Measurements from ENCODE around the gene LRP1B.

The LRP1B gene

GRCh38 chr2:141714496-141714895, 416.3 kb downstream of the LRP1B start:
- Histone ChIP-seq H3K79me2 (ENCODE audit: insufficient read depth, low read depth) (no peaks in the 10 kb centered on the region), H3K9ac (no peak overlapping the region), H3K27ac (no peak overlapping the region)

GRCh38 chr2:141711627-141712026, 419.2 kb downstream of the LRP1B start:
- no peak for TF ChIP-seq CTCF (conservative IDR thresholded peaks at IDR 0.05; ENCODE audit: low read depth, low read length)
- H2AFZ ChIP-seq (ENCODE audit: low read depth): no peak overlapping the region

More at GRCh38 chr2:141714496-141714895, 416.3 kb downstream of the LRP1B start:
- Histone ChIP-seq H3K27me3 (ENCODE audit: insufficient read depth, low read depth) (no peaks in the 10 kb centered on the region), H3K4me3 (IDR thresholded peaks at IDR 0.05; ENCODE audit: insufficient read depth, low read depth, low read length) (no peak overlapping the region), H3K4me1 (ENCODE audit: low read depth, poor library complexity, severe bottlenecking) (no peaks in the 10 kb centered on the region), H4K20me1 (ENCODE audit: insufficient read depth) (no peaks in the 10 kb centered on the region), H3K4me2 (no peak overlapping the region), H2AFZ (ENCODE audit: low read depth) (no peak overlapping the region), H3K36me3 (ENCODE audit: insufficient read depth) (no peaks in the 10 kb centered on the region)
- TF ChIP-seq CTCF (conservative IDR thresholded peaks at IDR 0.05; ENCODE audit: low read depth, low read length): no peak

GRCh38 chr2:141710589-141711239, 420.1 kb downstream of the LRP1B start:
- no peaks in the 10 kb centered on the region for H3K79me2 ChIP-seq (ENCODE audit: insufficient read depth, low read depth)
- no peaks in the 10 kb centered on the region for H3K27me3 ChIP-seq (ENCODE audit: insufficient read depth, low read depth)
- H3K4me2 ChIP-seq: no peak overlapping the region
- H2AFZ ChIP-seq (ENCODE audit: low read depth): no peak overlapping the region
- H3K4me1 ChIP-seq (ENCODE audit: low read depth, poor library complexity, severe bottlenecking): no peaks in the 10 kb centered on the region
- no peaks in the 10 kb centered on the region for H3K36me3 ChIP-seq (ENCODE audit: insufficient read depth)
- H4K20me1 ChIP-seq (ENCODE audit: insufficient read depth): no peaks in the 10 kb centered on the region
- H3K9ac ChIP-seq: no peak overlapping the region
- TF ChIP-seq CTCF (conservative IDR thresholded peaks at IDR 0.05; ENCODE audit: low read depth, low read length): no peak
- no peak overlapping the region for H3K27ac ChIP-seq
- no peak overlapping the region for H3K4me3 ChIP-seq (IDR thresholded peaks at IDR 0.05; ENCODE audit: insufficient read depth, low read depth, low read length)

More at GRCh38 chr2:141711627-141712026, 419.2 kb downstream of the LRP1B start:
- Histone ChIP-seq H4K20me1 (ENCODE audit: insufficient read depth) (no peaks in the 10 kb centered on the region), H3K27ac (no peak overlapping the region), H3K4me2 (no peak overlapping the region), H3K36me3 (ENCODE audit: insufficient read depth) (no peaks in the 10 kb centered on the region), H3K27me3 (ENCODE audit: insufficient read depth, low read depth) (no peaks in the 10 kb centered on the region), H3K4me3 (IDR thresholded peaks at IDR 0.05; ENCODE audit: insufficient read depth, low read depth, low read length) (no peak overlapping the region), H3K4me1 (ENCODE audit: low read depth, poor library complexity, severe bottlenecking) (no peaks in the 10 kb centered on the region), H3K9ac (no peak overlapping the region), H3K79me2 (ENCODE audit: insufficient read depth, low read depth) (no peaks in the 10 kb centered on the region)

GRCh38 chr2:141709756-141710155, 421.1 kb downstream of the LRP1B start:
- H3K4me3 ChIP-seq (IDR thresholded peaks at IDR 0.05; ENCODE audit: insufficient read depth, low read depth, low read length): no peak overlapping the region
- H3K4me2 ChIP-seq: no peak overlapping the region
- no peaks in the 10 kb centered on the region for H3K79me2 ChIP-seq (ENCODE audit: insufficient read depth, low read depth)
- no peak overlapping the region for H3K9ac ChIP-seq
- H3K27ac ChIP-seq: no peak overlapping the region
- H3K4me1 ChIP-seq (ENCODE audit: low read depth, poor library complexity, severe bottlenecking): no peaks in the 10 kb centered on the region
- H3K36me3 ChIP-seq (ENCODE audit: insufficient read depth): no peaks in the 10 kb centered on the region
- H4K20me1 ChIP-seq (ENCODE audit: insufficient read depth): no peaks in the 10 kb centered on the region
- H3K27me3 ChIP-seq (ENCODE audit: insufficient read depth, low read depth): no peaks in the 10 kb centered on the region
- no peak for TF ChIP-seq CTCF (conservative IDR thresholded peaks at IDR 0.05; ENCODE audit: low read depth, low read length)
- H2AFZ ChIP-seq (ENCODE audit: low read depth): no peak overlapping the region

Data from KMS-11 (cell line).